Stimulated activated CD4-positive, alpha-beta T cell treated with anti-CD3 and anti-CD28 coated beads, Interleukin-1b, Interleukin-23, amount 100 ng/mL, for 48 hours (primary cell): ENCODE data around the gene BTBD8.

Experiments
- DNase-seq: peaks from one replicate; pipeline ENCODE4 v3.0.0-alpha.2; 2020

BTBD8 gene

DNA sequence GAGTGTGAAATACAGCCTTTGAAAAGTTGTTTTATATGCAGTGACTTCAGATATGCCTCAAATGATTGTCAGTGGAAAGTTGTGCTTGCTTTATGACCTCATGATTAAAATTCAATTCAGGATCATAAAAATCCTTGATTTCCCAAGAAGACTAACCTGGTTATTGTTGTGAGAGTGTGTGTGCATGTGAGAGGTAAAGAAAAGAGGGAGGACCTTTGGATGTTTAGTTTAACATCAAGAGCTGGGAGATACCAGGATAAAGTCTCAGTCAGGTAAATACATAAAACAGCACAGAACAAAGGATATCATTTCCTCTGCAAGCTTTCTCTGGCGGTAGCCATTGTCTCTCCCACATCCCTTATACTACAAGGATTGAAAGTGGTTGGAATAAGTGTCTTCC lies 14.4 kb downstream of the BTBD8 start:
- DNase-seq = no peak

DNA sequence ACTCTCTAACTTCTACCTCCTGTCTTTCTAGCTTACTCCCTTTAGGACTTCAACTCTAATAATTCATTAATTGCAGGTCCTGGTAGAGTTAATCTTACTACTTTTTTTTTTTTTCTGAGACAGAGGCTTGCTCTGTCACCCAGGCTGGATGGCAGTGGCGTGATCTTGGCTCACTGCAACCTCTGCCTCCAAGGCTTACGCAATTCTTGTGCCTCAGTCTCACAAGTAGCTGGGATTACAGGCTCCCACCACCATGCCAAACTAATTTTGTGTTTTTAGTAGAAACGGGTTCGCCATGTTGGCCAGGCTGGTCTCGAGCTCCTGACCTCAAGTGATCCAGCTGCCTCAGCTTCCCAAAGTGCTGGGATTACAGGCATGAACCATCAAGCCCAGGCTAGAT lies 15.7 kb downstream of the BTBD8 start:
- DNase-seq = no peak

DNA sequence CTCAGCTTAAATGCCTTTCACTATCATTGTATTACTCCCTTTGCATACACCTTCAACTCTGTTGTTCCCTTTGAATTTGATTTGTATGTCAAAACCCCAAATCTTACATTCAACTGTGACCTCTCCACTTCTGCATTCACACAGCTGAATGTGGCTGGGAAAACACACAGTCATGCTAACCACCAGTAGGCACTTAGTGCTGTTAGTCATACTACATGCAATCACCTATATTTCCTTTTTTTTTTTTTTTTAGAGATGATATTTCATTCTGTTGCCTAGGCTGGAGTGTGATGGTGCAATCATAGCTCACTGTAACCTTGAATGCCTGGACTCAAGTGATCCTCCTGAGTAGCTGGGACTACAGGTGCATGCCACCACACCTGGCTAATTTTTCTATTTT lies 16.2 kb downstream of the BTBD8 start:
- peak; percentile 27 for DNase-seq

DNA sequence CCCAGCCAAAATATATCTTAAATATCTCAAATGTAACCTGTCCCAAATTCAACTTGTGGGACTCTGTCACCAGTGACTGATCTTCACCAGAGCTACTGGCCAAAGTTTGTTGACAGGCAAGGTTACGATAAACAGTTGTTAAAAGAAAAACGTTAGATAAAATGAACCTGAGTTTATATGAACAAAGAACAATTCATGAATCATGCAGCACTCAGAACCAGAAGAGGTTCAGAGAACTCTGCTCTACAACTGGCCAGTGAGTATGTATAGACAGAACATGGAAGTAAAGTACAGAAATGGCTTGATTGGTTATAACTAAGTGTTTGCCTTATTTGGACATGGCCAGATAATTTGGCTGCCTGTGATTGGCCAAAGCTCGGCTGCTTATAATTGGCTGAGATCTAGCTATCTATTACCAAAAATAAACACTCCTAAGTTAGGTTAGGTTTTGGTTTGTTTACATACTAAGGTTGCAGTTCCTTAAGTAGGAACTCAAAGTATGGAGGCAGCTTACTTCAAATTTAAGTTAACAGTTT lies 25.5 kb downstream of the BTBD8 start:
- no peak for DNase-seq

DNA sequence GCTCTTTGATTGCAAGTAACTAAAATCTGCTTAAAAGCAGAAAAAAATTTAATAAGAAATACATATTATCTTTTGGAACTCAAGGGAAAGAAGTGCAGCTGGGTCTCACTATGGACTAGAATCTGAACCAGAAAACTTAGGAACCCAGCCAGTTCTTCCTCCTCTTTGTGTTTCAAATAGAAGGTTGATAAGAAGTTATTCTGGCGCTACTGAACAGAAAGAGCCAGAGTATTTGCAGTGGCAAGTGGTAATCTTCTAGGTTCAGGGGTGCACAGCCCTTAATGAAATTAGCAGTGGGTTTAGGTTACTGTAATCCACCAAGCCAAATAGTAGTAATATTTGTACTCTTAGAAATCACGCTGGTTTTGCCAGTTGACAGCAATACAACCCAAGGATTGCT lies 28.5 kb downstream of the BTBD8 start:
- DNase-seq = no peak

DNA sequence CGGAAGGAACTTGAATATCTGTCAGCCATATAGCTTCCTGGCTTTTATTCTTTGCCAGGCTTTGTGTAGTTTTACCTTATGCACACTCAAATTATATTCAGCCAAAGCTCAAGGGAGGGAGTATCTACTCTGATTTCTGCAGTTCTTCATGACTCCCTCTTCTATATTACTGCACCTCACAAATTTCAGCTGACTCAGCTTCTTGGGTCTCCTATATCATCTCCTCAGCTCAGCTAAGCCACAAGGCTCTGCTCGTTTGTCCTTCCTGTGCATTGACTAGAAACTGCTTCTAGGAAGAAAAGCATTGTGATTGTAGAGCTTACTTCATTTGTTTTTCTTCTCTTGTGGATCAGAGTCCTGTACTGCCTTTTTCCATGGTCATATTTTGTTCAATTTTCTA lies 37.4 kb downstream of the BTBD8 start:
- DNase-seq = no peak

DNA sequence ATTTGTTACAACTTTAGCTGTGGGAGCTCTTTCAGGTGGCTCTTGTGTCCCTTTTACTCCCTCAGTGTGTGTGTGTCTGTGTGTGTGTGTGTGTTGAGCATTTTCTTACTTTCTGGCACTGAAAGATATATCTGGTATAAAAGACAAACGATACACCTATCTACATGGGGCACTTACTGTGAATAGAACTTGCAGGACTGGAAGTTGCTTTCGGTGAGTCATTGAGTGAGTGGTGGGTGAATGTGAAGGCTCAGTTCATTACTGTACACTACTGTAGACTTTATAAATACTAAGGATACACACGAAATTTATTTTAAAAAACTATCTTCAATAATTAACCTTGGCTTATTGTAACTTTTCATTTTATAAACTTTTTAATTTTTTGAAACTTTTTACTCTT lies 38.7 kb downstream of the BTBD8 start:
- no peak for DNase-seq

DNA sequence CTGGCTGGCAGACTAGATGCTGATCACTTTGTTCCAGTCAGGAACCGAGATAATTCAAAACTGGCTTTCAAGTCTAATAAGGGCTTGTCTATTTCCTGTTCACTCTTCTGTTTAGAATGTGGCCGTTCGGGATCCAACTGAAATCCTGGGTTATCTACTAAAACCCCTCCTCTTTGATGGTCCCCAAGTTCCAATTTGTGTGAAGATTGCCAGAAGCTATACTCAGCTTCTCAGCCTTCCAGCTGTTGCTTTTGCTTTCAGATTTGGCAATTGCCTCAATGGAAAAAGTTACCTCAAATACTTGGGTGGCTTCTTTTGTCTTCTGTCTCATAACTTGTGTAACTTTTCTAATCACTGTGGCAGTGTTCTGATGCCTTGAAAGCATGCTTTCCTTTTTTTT lies 43.7 kb downstream of the BTBD8 start:
- peak; percentile 2 for DNase-seq

DNA sequence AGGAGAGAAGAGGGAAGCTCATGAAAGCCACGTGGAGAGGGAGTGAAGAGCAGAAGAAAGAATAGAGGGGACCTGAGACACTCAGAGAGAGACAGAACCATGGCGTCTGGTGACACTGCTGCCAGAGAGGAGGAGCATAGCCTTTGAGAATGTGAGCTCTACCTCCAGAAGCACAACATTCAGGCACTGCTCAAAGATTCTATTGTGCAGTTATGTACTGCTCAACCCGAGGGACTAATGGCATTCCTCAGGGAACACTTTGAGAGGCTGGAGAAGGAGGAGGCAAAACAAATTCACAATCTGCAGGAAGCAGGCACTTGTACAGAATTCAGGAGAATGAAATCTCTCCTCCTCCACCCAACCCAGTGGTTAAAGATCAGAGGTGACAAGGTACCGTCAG lies 45.1 kb downstream of the BTBD8 start:
- no peak for DNase-seq

DNA sequence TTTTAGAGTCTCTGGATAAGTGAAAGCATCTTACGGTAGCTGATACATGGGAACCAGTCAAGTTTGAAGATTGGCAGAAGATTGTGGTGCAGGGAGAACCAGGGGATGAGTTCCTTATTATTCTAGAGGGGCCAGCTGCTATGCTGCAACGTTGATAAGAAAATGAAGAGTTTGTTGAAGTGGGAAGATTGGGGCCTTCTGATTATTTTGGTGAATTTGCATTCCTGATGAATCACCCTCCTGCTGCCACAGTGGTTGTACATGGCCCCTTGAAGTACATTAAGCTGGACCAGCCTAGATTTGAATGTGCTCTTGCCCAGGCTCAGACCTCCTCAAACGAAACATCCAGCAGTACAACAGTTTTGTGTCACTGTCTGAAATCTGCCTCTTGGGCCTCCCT lies 45.9 kb downstream of the BTBD8 start:
- no peak for DNase-seq

DNA sequence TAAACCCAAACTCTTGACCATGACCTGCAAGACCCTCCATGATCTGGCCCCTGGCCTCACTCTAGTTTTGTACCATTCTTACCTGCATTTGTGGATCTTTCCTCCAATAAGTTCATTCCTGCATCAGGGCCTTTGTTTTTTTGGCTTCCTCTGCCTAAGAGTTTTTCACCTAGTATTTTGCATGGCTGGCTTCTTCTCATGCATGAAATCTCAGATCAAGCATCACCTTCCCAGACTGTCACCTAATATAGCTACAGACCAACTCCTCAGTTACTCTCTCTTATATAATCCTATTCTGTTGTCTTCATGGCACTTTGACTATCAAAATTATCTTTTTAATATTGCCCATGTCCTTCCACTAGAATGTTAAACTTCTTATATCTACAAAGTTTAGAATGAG lies 54.2 kb downstream of the BTBD8 start:
- no peak for DNase-seq

DNA sequence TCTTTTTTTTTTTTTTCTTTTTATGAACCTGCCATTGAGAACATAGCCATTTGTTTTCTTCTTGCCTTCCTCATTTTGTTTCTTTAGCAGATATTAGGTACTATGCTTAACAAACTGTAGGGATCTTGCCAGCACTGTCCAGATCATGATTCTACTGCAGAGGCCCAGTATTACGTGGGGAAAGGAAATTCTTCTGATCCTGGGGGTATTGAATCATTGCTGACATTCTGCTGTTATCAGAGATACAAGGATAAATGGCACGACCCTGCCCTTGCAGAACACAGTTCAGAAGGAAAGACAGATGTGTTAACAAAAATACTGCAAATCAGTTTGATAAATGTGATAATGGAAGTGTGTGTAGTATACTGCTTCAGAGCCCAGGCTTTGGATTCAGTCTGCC lies 56.2 kb downstream of the BTBD8 start:
- DNase-seq = no peak

DNA sequence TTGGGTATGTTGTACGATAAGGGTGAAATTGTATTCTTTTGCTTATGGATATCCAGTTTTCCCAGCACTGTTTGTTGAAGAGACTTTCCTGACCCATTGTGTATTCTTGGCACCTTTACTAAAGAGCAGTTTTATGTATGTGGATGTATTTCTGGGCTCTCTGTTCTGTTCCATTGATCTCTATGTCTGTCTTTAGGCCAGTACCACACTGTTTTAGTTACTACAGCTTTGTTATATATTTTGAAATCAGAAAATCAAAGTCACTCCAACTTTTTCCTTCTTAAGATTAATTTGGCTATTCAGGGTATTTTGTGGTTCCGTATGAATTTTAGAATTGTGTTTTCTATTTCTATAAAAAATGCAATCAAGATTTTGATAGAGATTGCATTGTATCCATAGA lies 74.8 kb downstream of the BTBD8 start:
- DNase-seq = no peak

DNA sequence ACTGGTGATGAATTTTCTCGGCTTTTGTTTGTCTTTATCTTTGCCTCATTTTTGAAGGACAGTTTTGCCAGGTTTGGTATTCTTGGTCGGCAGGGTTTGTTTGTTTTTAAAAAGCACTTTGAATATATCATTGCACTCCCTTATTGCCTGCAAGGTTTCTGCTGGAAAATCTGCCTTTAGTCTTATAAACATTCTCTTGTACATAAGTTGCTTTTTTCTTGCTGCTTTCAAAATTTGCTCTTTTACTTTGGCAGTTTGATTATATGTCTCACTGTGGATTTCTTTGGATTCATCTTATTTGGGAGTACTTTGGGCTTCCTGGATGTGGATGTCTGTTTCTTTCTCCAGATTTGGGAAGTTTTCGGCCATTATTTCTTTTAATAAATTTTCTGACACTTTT lies 79.4 kb downstream of the BTBD8 start:
- no peak for DNase-seq

DNA sequence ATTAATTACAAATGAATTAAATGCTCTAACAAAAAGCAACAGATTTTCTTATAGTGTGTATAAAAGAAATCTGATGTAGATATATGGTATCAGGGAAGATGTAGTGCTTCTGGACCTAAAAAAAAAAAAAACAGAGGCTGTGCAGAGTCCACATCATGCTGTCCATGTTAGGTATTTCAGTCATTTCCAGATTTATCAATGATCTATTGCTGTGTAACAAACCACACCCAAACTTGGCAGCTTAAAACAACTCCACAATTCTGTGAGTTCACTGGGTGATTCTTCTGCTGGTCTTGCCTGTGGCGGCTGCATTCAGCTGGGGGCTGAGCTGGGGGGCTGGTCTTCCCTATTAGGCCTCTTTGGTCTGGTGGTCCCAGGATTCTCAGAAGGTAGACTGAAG lies 85.2 kb downstream of the BTBD8 start:
- no peak for DNase-seq

DNA sequence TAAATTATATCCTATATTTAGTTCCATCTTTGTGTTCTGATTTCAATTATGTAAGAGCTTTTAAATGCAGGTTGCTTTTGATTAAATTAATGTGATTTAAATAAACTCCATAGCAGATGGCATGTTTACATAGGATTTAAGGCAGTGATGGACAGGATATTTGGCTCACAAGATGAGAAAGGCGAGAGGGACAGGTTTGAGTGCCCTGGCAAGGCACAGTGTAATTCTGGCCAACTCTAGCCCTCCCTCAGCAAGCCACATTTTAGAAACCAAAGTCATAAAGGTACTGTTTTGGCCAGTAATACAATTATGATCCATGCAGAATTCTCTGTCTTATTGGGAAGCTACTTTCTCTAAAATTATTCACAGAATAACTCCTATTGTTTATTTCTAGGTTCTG lies 87.0 kb downstream of the BTBD8 start:
- DNase-seq = no peak

DNA sequence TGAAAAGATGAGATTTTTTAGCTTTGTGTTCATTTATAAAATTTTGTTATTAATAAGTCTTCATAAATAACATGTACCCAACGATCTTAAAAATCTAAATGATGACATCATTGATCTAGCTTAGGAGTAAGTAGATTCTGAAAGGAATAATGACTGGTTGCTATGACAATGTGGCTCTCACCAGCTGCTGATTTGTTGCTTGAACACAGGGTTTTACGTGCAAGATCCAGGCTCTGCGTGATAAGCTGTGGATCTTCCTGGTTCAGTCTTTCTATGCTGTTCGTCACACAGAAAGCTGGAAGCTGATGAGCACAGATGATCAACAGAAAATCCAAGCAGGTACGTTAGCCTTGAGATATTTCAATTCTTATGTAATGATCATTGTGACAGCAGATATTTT lies 88.5 kb downstream of the BTBD8 start:
- DNase-seq = no peak

DNA sequence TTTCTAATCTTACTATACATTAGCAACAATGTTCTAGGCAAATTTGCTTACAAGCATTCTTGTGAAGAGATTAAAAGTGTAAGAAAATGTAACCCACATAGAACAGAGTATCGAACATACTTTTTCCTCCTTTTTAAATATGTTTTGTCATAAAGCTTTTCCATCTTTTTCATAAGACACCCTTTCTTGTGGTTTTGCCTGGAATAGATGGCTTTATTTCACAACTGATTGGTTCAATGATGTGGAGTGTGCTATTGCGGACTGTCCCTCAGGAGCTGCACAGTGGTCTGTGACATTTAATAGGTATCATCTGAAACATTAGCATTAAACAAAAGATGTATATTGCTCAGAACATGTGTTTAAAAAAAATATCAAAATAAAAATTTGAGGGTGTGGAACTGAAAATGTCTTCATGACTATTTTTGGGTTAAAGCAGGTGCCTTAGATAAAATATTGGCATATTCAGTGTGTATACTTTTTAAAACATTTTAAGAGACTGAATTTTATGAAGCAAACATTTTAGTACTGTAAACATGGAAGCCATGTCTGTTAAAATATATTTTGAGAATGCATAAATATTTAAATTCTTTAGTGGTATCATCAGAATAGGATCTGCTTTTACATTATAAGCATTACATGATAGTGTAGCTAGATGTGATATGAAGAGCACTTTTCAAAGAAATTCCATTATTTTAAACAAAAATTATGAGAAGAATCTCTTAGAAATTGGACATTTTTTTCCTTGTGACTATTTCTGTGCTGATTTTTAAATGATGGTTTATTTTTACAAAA lies 89.3 kb downstream of the BTBD8 start:
- DNase-seq = no peak

DNA sequence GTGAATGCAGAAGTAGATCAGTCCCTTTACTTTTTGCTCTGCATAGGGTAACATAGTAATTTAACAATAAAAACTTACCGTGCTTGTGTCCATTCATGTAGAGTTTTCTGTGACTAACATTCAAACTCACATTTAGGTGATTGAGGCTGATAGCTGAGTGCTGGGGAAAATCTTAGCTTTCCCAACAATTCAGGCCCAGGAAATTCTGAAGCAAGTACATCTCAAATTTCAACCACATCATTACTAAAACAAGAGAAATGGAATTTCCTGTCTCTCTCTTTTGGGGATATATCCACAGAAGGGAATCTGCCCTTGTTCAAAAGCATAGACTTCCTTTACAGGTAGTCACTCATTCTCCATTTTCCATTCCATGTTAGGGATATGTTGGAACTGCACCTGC lies 104.5 kb downstream of the BTBD8 start:
- no peak for DNase-seq

DNA sequence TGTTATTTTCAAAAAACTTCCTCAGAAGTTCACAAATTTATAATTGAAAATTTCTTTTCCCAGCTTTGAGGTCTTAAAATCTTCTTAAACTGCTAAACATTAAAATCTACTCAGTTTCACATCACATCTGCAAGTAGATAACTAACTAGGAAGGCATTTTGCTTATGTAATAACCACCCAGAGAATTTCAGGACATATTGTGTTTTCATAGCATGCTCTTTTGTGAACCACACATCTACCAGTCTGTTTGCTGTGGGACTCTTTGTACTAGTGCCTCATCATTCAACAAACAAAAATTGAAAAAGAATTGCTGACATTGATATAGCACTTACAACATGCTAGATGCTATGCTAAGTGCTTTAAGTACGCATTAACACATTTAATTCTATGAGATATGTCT lies 105.9 kb downstream of the BTBD8 start:
- no peak for DNase-seq

DNA sequence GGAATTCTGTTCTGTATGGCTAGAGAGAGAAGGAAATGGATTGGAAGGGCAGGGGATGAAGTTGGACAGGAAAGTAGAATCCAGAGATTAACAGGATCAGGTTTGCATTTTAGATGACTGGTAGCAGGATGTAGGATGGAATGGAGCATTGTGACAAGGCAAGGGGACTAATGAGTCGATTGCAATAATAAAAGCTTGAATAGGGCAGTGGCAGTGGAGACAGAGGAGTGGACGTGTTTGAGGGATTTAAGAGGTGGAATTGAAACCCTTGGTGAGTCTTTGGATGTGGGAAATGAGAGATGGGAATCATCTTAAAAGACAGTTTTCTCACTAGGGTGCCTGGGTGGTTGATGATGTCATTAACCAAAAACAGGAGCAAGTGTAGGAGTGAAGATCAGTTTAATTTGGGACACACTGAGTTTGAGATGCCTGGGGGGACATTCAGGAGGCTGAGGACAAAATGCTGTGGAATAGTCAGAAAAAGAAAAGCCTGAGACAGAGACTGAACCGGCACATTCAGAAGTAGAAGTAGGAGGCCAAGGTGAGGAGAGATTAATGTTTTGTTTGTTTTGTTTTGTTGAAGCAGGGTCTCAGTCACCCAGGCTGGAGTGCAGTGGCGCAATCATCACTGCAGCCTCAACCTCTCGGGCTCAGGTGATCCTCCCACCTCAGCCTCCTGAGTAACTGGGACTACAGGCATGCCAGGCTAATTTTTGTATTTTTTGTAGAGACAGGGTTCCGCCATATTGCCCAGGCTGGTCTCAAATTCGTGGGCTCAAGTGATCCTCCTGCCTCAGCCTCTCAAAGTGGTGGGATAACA lies 108.5 kb downstream of the BTBD8 start:
- no peak for DNase-seq

DNA sequence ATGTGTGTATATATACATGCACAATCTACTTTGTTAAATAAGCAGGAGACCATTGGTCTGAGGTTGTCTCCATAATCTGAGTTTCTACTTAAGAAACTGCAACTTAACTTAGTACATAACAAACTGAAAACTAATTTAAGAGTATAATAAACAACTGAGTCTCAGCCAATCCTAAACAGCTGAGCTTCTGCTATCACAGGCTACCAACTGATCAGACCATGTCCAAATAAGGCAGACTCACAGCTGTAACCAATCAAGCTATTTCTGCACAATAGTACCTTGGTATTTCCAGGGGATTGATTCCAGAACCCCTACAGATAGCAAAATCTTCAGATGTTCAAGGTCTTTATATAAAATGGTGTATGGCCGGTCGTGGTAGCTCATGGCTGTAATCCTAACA lies 111.6 kb downstream of the BTBD8 start:
- no peak for DNase-seq

DNA sequence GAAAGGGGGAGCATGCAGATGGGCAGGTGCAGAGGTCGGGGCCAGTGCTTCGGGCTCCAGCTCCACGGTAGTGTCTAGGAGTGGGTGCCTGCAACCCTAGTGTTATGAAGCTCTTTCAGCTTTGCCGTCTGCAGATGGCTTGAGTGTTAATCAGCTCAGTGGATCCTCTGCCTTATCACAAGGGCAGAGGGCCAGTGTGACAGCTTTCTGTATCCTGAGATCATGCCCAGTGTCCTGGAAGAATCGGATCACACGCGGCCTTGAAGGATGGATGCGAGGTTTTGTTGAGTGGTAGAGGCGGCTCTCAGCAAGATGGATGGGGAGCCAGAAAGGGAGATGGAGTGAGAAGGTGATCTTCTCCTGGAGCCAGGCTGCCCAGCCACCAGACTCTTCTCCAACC lies 112.1 kb downstream of the BTBD8 start:
- no peak for DNase-seq

DNA sequence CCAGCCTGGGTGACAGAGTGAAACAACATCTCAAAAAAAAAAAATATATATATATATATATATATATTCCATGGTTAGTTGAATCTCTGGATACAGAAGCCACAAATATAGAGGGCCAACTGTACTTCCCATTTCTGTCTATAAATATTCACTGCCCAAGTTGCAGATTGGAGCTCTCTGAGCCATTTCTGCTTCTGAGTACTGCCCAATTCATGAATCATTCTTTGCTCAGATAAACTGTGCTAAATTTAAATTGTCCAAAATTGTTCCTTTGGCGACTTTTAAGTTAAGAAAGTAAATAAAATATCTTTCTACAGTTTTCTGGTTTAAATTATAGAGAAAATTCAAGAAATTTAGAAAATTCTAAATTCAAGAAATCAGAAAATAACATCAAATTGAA lies 114.4 kb downstream of the BTBD8 start:
- no peak for DNase-seq
